22Rv1 (cell line): Measurements from ENCODE around the gene TXNL4A.

Experiments
- H3K27ac ChIP-seq: fragments of 450-650 bp; 2 replicates; pipeline ENCODE4 v1.5.1; 2017
- ZFX ChIP-seq: fragments of 450-650 bp; IDR thresholded peaks from 2 replicates; pipeline ENCODE4 v1.6.1; 2017; ENCODE audit warnings: antibody characterized with exemption, borderline replicate concordance
- TF ChIP-seq, protein P1 (sequence below): fragments of 450-650 bp; IDR thresholded peaks from 2 replicates; pipeline ENCODE4 v1.5.1; 2017; ENCODE audit warnings: mild to moderate bottlenecking

Gene TXNL4A

DNA sequence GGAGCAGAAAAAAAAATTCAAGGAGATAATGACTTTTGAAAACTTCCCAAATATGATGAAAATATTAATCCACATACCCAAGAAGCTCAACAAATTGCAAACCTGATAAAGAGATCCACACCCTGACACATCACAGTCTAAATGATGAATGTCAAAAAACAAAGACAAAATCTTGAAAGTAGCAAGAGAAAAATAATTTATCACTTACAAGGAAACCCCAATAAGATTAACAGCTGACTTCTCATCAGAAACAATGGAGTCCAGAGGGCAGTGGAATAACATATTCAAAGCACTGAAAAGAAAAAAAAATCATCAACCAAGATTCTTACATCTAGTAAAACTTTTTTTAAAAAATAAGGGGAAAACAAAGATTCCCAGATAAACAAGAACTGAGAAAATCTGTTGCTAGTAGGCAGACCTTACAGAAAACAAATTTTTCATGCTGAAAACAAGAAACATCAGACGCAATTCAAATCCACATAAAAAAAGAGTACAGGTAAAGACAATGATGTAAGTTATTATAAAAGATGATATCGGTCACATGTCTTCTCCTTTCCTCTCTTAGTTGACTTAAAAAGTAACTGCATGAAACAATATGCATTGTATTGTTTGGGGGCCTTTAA is 58.2 kb downstream of the TXNL4A start:
- TF ChIP-seq, protein P1, sequence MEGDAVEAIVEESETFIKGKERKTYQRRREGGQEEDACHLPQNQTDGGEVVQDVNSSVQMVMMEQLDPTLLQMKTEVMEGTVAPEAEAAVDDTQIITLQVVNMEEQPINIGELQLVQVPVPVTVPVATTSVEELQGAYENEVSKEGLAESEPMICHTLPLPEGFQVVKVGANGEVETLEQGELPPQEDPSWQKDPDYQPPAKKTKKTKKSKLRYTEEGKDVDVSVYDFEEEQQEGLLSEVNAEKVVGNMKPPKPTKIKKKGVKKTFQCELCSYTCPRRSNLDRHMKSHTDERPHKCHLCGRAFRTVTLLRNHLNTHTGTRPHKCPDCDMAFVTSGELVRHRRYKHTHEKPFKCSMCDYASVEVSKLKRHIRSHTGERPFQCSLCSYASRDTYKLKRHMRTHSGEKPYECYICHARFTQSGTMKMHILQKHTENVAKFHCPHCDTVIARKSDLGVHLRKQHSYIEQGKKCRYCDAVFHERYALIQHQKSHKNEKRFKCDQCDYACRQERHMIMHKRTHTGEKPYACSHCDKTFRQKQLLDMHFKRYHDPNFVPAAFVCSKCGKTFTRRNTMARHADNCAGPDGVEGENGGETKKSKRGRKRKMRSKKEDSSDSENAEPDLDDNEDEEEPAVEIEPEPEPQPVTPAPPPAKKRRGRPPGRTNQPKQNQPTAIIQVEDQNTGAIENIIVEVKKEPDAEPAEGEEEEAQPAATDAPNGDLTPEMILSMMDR: no peak
- no peak for TF ChIP-seq ZFX

DNA sequence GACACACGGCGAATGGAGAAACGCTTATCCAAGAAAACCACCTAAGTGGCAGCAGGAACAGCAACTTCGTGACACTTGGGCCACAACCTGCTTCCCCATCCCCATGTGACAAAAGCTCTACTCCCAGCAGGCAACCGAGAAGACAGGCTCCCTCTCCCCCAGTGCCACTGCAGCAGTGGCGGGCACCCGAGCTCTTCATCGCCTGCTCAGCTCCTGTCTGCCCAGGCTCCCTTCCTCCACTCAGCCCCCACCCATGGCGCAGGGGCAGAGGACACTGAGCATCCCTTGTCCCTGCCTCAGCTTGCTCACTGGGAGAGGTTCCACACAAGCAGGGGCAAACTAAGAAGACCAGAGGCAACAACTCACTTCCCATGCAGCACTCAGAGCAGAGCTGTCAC is 59.8 kb downstream of the TXNL4A start:
- no peak for TF ChIP-seq ZFX
- TF ChIP-seq, protein P1: no peak
- H3K27ac ChIP-seq: no peak overlapping the region

More for the DNA sequence above, 58.2 kb downstream of the TXNL4A start:
- H3K27ac ChIP-seq: no peak overlapping the region

DNA sequence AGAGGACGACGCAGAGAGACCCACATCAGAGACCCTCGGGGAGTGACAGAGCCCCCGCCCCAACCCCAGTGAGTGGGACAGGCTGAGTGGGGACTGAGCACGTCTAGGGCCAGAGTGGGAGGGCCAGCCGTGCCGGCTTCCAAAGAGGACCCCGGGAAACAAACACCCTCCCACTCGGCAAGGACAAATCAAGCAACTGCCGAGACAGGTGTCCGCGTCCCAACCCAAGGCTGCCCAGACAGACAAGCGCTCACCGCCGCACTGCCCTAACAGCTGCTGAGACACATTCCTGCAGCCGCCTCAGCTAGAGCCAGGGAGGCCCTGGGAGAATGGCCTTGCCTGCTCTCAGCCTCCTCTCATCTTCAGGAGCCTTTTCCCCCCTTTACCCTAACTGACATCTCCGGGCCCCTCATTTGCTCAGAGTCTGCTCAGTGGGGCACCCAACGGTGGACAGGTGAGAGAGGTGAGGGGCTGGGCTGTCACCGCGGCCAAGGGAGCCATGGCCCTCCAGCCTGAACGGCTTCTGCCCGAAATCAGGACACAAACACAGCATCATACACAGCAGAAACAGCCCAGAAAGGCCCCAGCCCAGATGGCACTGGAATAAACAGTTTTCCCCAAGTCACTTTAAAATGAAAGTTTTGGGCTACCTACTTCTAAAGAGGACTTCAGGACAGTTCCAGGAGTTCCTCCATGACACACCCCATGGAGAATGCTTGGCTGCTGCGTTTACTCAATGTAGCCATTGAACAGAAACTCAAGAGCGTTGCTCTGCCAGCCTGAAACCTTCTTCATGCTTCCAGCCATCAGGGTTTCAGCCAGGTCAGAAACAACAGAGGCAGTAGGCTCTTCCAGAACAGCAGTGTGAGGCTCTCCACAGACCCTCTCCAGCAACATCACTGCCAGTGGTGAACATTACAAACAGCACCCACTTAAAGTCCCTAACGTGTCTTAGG is 60.5 kb downstream of the TXNL4A start:
- no peak overlapping the region for H3K27ac ChIP-seq
- TF ChIP-seq ZFX: no peak
- TF ChIP-seq, protein P1: no peak

DNA sequence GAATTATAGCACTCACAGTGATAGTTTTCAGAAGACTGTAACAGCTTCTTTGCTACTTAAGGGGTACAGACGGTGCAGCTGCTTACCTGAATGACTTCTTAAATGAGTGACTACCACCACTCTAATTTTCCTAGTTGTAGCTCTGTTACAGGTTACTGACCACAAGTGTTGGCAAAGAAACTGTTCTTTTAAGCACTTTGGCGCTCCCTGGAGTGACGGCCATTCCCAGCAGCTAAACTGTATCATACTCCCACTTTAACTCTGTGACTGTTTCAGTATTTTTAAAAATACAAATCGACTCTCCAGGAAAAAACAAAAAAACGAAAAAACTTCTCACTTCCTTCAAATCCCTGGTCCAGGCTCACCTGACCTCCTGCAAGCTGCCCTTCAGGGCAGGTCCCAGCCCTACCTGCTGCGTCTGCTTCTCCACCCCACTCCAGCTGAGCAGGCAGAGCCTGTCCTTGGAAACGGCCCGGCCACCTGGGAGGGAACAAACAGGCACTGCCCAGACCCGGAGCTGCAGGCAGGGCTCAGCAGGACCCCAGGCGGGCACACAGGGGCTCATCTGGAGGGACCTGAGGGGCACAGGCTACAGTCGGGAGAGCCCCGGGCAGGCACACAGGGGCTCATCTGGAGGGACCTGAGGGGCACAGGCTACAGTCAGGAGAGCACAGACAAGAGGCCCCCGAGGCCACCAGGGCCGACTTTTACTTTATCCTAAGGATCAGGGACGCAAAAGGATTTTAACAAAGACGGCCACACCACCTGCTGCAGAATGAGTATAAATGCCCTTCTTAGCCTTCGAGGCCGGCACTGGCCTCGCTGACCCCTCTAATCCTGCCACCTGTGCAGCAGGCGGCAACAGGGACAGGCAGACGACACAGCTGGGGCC is 61.4 kb downstream of the TXNL4A start:
- H3K27ac ChIP-seq: no peak overlapping the region
- TF ChIP-seq, protein P1: no peak
- TF ChIP-seq ZFX: no peak

DNA sequence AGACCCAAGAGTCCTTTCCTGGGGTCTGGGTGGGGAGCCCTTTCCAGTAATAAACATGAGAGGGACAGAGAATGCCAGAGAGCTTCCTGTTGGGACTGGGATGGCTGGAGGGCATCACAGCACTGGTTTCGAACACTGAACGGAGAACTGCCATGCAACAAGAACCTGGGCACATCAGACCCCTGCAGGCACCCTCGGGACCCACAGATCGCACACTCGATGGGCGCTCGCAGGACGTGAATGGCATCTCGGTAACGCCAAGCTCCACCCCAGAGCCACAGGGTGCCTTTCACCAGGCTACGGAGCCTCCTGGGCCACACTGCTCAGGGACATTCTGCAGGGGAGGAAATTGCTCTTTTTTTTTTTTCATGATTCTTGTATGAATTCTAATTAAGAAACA is 62.1 kb downstream of the TXNL4A start:
- H3K27ac ChIP-seq: no peak overlapping the region
- no peak for TF ChIP-seq ZFX
- TF ChIP-seq, protein P1: no peak

DNA sequence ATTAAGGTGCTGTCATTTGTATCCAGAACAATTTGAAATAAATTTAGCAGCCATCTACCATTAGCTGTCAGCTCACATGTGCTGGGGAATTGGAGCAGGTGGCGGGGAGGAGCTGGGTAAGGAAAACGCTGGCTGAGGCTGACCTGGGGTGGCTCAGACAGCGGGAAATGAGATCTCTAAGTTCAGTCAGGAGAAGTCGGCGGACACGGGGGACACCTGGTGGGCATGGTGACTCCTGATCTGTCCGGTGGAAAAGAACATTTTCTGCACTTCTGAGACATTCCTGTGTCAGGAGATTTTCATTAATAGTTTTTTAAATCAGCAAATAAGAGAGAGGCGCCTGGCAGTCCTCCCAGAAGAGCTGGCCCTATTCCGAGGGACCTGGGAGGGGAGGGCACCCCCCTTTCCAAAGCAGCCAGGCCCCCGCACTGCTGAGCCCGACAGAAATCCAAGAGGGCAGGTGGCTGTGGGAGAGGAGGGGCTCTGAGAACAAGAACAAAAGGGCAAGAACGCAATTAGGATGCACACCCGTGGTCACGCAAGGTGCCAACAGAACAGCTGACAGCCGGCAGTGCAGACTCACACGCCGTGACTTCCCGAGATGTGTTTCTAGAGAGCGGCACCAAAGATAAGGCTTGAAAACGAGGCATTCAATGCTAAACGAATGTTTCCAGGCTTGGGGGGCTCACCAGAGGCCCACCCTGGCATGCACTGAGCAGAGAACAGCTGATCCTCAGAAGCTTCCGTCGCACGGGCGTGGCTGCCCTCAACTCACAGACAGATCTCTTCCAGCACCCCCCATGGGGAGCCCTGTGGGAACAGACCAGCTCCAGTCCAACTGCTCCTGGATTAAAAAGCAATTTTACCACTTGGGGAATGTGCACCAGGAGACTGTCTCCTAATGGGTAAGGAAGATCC is 63.3 kb downstream of the TXNL4A start:
- no peak for TF ChIP-seq ZFX
- TF ChIP-seq, protein P1: no peak
- H3K27ac ChIP-seq: no peak overlapping the region
